SIG-M5 treated with dmso at 0.1 percent for 504 hours (cell line): Measurements from ENCODE around the gene TECTA.
"Not testable (repeated sequence)": the region's sequence is repeated elsewhere in the genome, so short reads cannot be mapped to it uniquely, and the experiment has no call there.

Source experiments
- DNase-seq: peaks from one replicate; lab custom pipeline; 2025; ENCODE audit not compliant: unreplicated experiment; lab: John Stamatoyannopoulos, UW

The TECTA gene

GRCh38 chr11:121229495-121230215 lies 128.6 kb downstream of the TECTA start:
- no peak for DNase-seq

- no peak for DNase-seq
Observed at GRCh38 chr11:121231576-121232278, 130.7 kb downstream of the TECTA start.

DNA sequence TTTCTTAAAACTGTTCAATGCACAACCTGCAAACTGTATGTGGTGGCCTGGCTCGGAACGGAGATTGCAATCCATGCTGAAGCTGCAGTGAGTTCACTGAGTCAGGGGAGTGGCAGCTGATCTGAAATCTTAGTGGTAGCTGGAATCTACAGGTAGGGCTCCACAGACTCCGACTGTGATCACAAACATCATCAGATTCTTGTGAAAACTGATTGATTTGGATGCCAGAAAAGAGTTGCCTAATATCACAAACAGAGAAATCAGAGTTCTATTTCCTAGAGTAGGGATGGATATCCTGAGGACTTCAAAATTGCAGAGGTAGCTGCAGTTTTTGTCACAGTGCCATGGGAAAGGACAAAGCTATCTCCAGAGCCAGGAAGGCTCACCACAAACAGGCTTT lies 134.0 kb downstream of the TECTA start:
- no peak for DNase-seq

DNA sequence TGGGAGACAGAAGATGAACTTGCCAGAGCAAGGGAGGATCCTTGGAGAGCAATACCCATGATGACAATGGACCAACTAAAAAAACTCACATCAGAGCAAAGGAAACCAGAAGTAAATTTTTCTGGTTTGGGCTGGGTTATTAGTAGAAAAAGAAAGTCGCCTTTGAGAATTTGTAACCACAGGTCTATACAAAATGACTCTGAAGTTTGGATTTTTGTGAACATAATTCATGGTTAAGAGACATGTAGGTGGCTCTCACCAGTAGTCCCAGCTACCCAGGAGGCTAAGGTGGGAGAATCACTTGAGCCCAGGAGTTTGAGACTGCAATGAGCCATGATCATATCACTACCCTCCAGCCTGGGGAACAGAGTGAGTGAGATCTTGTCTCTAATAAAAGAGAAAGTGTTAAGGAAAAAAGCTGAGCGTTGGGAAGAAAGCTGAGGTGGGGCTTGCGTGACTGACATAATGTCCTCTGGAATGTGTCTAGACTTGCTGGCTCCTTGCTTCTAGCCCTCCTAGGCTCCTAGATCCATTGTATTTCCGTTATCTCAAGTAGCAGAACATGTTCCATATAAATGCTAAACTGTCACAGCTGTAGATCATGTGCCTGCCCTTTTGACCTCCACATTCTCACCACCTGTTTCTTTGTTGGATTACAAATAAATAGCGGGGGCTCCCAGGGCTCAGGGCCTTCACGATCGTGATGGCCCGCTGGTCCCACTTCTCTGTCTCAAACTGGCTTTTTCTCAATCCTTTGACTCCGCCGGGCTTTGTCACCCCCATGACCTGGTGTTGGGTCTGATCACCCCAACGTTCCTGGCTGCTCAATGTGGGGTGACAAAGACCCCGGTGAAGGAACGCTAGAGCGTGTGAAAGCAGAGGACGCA lies 135.3 kb downstream of the TECTA start:
- no peak for DNase-seq

GRCh38 chr11:121237247-121237646 lies 136.2 kb downstream of the TECTA start:
- DNase-seq: not testable (repeated sequence)

DNA sequence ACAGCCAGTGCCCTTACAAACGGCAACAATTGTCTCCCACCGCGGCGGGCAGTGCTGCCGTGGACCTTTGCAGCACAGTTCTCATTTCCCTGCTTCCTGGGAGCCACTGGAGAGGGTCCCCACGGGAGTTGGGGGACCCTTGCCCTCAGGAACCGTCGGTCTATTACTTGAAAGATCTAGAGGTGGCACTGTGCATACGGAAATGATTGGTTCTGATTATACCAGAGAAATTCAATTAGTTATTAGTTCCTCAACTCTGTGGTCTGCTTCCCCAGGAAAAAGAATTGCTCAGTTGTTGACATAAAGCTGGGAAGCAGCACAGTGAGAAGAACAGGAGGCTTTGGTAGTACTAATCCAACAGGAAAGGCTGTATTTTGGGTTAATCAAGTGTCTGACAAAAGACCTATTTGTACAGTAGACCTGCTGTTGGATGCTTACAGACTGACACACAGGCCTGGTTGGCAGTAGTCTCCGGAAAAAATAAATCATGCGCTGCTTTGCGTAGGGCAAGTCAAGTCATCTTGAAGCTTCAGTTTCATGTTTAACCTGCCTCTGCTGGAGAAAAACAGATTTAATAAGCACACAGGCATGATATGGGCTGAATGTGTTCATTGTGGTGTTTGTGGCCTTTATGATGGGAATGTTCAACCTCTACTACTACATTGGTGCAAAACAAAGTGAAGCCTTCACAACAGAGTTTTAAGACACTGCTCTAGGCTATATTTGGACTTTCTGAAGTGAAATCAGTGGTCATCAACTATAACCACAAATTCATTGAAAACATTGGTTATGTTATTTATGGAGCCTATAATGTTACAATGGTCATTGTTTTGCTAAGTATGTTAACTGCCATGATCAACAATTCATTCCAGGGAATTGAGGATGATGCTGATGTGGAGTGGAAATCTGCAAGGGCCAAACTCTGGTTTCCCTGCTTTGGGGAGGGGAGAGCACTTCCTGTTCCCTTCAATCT lies 136.9 kb downstream of the TECTA start:
- no peak for DNase-seq

DNA sequence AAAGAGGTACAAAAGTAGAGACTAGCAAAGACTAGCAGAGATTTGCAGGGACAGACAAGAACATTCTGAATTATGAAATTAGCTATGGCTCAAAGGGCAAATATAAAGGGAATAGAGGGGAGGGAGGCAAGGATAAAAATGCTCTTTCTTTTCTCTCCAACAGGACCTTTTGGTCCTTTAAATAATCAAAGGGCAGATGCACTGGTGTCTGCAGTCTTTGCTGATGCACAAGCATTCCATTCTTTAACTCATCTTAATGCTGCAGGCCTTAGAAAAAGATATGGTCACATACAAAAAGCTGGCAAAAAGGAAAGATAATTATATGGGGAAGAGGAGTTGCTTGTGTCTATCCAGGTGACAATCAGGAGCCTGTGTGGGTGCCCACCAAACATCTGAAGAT lies 137.9 kb downstream of the TECTA start:
- DNase-seq: no peak

DNA sequence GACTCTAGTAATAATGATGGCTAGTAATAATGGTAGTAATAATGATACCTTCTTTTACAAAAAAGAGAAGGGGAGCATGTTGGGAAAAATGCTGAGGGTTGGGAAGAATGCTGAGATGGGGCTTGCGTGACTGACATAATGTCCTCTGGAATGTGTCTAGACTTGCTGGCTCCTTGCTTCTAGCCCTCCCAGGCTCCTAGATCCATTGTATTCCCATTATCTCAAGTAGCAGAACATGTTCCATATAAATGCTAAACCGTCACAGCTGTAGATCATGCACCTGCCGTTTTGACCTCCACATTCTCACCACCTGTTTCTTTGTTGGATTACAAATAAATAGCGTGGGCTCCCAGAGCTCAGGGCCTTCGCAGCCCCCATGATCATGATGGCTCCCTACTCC lies 139.0 kb downstream of the TECTA start:
- not testable (repeated sequence) for DNase-seq

DNA sequence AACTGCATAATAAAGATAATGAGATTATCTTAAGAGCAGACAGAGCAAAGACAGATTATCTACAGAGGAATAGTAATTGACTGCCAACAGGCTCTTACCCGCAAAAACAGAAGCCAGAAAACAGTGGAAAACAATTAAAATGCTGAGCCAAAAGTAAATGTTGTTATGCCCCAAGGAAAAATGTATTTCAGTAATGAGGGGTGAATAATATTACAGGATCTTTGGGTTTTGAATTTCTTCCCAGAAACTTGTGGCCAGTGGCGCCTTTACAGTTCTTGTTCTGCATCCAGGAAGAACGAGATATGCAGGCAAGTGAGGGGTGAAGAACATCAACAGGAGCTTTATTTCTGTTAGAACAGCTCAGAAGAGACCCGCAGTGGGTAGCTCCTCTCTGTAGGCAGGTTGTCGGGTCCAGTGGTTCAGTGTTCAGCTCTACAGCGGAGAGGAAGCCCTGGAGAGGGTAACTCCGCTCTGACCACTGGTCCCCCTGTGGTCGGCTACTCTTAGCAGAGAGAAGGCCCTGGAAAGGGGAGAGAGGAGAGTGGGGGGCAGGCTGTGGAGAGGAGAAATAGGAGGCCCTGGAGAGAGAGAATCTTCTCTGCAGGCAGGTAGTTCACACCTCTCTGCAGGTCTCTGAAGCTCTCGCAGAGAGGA lies 139.7 kb downstream of the TECTA start:
- no peak for DNase-seq
